HG03039 (cell line): ENCODE measurements around the gene ATP6AP2.
A peak's percentile ranks its signal among the peaks of the same experiment; 100 is the strongest.
"Not testable (repeated sequence)": the region's sequence is repeated elsewhere in the genome, so short reads cannot be mapped to it uniquely, and the experiment has no call there.

Source experiments
- ATAC-seq: cut with Tn5 transposase; IDR thresholded peaks from one replicate; pipeline ENCODE4 v1.9.1; 2021; ENCODE audit warnings: mild to moderate bottlenecking, moderate library complexity; ENCODE audit not compliant: unreplicated experiment

Gene ATP6AP2

GRCh38 chrX:40575411-40575810 is 5.4 kb upstream of the ATP6AP2 start:
- not testable (repeated sequence) for ATAC-seq

DNA sequence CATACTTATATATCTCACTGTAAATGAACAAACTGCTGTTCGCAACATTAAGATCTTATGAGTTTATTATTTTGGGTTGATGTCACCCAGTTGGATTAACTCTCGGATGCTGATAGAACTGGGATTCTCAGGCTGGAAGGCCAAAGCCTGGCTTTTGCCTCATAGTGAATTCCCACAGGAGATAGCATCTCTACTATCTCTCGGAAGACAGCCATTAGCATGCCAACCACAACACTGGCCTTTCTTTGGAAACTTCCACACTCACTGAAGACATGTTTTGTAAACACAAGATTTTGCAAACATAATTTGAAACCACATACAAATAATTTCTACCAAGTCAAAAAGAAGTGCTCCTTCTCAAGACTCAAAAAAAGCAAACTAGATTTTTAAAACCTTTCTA is 4.5 kb upstream of the ATP6AP2 start:
- ATAC-seq, result no peak

- no peak for ATAC-seq
These were observed 2.6 kb upstream of the ATP6AP2 start for GRCh38 chrX:40578039-40578695.

GRCh38 chrX:40579141-40579540 is 1.6 kb upstream of the ATP6AP2 start:
- ATAC-seq, result no peak

DNA sequence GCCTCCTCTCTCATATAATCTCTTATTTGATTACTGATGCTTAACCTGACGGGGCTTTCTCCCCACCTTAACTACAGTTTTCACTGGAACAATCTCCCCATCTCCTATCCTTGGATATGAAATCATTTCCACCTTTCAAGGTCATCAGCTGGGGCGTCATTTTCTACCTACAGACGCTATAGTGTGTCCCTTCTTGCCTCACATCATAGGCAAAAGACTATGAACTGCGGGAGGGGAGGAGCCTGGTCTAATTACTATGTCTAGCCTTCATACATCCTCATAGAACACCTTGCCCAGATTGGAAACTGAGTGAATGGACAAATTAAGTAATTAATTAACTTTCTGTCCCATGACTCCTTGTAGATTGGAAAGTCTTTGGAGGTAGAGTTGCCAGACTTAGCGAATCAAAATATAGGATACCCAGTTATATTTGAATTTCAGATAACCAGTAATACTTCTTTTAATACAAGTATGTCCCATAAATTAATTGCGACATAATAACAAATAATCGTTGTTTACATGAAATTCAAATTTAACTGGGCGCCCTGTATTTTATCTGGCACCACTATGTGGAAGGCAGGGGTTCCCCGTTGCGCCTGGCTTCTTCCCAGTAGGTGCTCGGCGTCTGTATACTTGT is 752 bp upstream of the ATP6AP2 start:
- peak; percentile 35 for ATAC-seq

DNA sequence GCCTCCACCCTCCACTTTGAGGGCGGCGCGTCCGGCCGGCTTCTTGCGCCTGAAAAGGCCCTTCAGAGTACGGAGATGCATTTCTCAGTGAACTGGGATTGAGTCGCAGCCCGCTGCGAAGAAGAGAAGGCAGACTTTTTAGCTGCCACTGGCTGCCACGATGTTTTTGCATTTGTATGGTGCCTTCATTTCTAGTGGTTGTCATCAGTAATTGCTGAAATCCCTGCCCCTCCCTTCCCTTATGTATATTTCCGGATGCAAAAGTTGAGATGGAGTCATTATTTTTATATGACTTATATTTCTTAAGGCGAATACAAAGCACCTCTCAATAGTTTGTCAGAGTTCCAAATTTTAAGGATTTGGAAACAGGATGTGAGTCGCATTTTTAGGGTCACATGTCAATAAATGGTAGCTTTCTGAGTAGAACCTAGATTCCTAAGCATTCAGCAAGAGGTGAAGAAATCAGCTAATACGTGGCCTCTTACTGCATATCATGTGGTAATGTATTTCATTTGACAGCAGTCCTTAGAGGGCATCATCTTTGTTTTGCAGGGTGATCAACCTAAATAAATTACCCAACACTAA is 658 bp downstream of the ATP6AP2 start:
- no peak for ATAC-seq

GRCh38 chrX:40582178-40582577 is 1.4 kb downstream of the ATP6AP2 start:
- not testable (repeated sequence) for ATAC-seq

GRCh38 chrX:40582811-40583210 is 2.0 kb downstream of the ATP6AP2 start:
- no peak for ATAC-seq

GRCh38 chrX:40587623-40588022 is 6.9 kb downstream of the ATP6AP2 start:
- not testable (repeated sequence) for ATAC-seq

DNA sequence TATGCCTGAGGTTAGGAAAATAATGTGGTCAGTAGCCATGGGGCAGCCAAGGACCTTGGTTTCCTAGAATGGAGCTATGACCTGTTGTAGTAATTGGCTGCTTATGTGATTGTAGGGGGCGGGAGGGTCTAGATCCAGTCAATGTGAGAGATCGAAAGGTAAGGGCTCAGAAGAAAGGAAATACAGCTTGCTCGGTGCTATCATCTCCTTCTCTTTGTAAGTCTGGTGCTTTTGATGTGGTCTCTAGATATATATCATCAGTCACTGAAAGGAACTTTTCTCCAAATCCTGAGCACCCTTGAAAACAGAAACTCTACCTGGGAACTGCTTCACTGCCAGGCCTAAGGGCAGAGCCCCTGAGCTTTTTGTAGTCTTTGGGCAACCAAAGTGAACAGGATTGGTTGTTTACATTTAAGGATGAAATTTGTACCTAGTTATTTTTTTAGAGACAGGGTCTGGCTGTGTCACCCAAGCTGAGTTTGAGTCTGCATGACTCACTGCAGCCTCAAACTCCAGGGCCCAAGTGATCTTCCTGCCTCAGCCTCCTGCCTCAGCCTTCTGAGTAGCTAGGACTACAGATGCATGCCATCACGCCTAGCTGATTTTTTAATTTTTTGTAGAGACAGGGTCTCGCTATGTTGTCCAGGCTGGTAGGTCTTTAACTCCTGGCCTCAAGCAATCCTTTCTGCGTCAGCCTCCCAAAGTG is 9.0 kb downstream of the ATP6AP2 start:
- ATAC-seq, result not testable (repeated sequence)

- no peak for ATAC-seq
These were observed 22.7 kb downstream of the ATP6AP2 start for GRCh38 chrX:40603446-40603845.

- ATAC-seq, result no peak
These were observed 26.6 kb downstream of the ATP6AP2 start for GRCh38 chrX:40607381-40607780.

DNA sequence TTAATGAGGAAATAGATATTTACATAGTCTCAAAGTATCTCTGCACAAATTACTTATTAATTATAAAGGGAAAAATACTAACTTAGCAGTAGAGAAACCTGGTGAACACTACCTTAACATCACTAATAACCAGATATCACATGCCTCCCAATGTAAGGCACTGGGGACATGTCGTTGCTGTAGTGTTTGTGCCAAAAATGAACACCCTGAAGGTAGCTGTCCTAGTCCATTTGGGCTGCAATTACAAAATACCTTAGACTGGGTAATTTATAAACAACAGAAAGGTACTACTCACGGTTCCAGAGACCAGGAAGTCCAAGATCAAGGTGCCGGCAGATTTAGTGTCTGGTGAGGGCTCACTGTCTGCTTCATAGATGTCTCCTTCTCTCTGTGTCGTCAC is 31.7 kb downstream of the ATP6AP2 start:
- no peak for ATAC-seq

DNA sequence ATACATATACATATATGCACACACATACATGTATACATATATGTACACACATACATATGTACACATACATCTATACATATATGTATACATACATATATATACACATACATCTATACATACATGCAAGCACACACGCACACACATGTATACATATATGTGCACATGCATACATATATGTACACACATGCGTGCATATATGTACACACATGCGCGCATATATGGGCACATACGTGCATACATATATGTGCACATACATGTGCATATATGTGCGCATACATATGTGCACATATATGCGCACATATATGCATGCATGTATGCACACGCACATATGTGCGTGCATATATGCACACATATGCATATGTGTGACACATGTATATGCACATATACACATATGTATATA is 35.2 kb downstream of the ATP6AP2 start:
- no peak for ATAC-seq

- no peak for ATAC-seq
These were observed 36.8 kb downstream of the ATP6AP2 start for GRCh38 chrX:40617566-40617965.

GRCh38 chrX:40622479-40623138 is 41.8 kb downstream of the ATP6AP2 start:
- no peak for ATAC-seq

- no peak for ATAC-seq
These were observed 42.4 kb downstream of the ATP6AP2 start, which contains the start of gene MPC1L for GRCh38 chrX:40623139-40623536. MPC1L (plus strand) TSS chrX:40623428; CDS start chrX:40623566, 138 bp downstream.

GRCh38 chrX:40623665-40624064 is 42.9 kb downstream of the ATP6AP2 start:
- no peak for ATAC-seq

DNA sequence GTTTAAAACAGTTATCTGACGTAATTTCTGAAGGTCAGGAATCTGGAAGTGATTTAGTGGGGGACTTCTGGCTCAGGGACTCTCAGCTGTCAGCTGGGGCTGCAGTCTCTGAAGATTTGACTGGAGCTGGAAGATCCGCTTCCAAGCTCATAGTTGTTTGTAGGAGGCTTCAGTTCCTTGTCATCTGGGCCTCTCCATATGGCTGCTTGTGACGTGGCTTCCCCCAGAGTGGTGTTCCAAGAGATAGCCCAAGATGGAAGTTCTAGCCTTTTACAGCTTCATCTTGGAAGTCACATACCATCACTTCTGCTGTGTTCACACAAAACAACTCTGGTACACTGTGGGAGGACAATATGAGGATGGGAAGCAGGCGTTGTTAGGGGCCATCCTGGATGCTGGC is 44.5 kb downstream of the ATP6AP2 start:
- no peak for ATAC-seq

DNA sequence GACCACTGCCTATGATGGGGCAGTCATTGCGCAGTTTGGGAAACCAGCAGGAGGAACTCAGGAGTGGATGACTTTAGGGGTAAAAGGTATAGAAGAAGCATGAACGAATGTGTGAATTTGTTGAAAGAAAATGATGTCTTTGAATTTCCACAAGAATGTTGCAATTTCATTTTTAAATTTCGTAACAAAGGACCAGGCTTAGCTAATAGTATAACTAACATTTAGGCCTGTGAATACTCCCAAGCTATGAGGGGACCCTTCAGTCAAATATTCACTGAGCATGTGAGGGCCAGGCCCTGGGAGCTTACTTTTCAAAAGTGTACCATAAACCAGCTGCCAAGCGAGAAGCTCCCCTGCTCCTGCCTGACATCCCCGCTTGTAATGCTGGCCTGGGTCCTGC is 47.7 kb downstream of the ATP6AP2 start:
- no peak for ATAC-seq

- ATAC-seq, result no peak
These were observed 51.4 kb downstream of the ATP6AP2 start for GRCh38 chrX:40632199-40632598.
